ENCODE data around the gene FGF14.

Gene FGF14

GRCh38 chr13:101728021-101728420 is 673.8 kb downstream of the FGF14 start:
- DNase-seq (ENCODE audit: low spot score) = no peak

GRCh38 chr13:101727118-101727517 is 674.7 kb downstream of the FGF14 start:
- DNase-seq (ENCODE audit: low spot score) = no peak

GRCh38 chr13:101726681-101727080 is 675.2 kb downstream of the FGF14 start:
- no peak for DNase-seq (ENCODE audit: low spot score)

- no peak for DNase-seq (ENCODE audit: low spot score)
Observed at GRCh38 chr13:101718496-101718895, 683.4 kb downstream of the FGF14 start.

GRCh38 chr13:101717353-101717752 is 684.5 kb downstream of the FGF14 start:
- no peak for DNase-seq (ENCODE audit: low spot score)

GRCh38 chr13:101714195-101714594 is 687.7 kb downstream of the FGF14 start:
- no peak for DNase-seq (ENCODE audit: low spot score)

GRCh38 chr13:101712026-101712348 is 689.9 kb downstream of the FGF14 start:
- DNase-seq (ENCODE audit: low spot score) = no peak

- no peak for DNase-seq (ENCODE audit: low spot score)
Observed at GRCh38 chr13:101711307-101712025, 690.4 kb downstream of the FGF14 start.

GRCh38 chr13:101709952-101710351 is 691.9 kb downstream of the FGF14 start:
- no peak for DNase-seq (ENCODE audit: low spot score)

- DNase-seq (ENCODE audit: low spot score) = no peak
Observed at GRCh38 chr13:101708115-101708514, 693.7 kb downstream of the FGF14 start.

- DNase-seq (ENCODE audit: low spot score) = no peak
Observed at GRCh38 chr13:101707659-101708058, 694.2 kb downstream of the FGF14 start.

- no peak for DNase-seq (ENCODE audit: low spot score)
Observed at GRCh38 chr13:101706651-101707050, 695.2 kb downstream of the FGF14 start.

- DNase-seq (ENCODE audit: low spot score) = no peak
Observed at GRCh38 chr13:101703838-101704237, 698.0 kb downstream of the FGF14 start.

GRCh38 chr13:101703081-101703480 is 698.8 kb downstream of the FGF14 start:
- DNase-seq (ENCODE audit: low spot score) = no peak

GRCh38 chr13:101700598-101700997 is 701.2 kb downstream of the FGF14 start:
- no peak for DNase-seq (ENCODE audit: low spot score)

- no peak for DNase-seq (ENCODE audit: low spot score)
Observed at GRCh38 chr13:101698400-101698799, 703.4 kb downstream of the FGF14 start.

- no peak for DNase-seq (ENCODE audit: low spot score)
Observed at GRCh38 chr13:101697745-101698144, 704.1 kb downstream of the FGF14 start.

- no peak for DNase-seq (ENCODE audit: low spot score)
Observed at GRCh38 chr13:101695870-101696516, 705.9 kb downstream of the FGF14 start.

GRCh38 chr13:101691341-101691860 is 710.4 kb downstream of the FGF14 start:
- DNase-seq (ENCODE audit: low spot score) = no peak

- no peak for DNase-seq (ENCODE audit: low spot score)
Observed at GRCh38 chr13:101690871-101691270, 711.0 kb downstream of the FGF14 start.

- DNase-seq (ENCODE audit: low spot score) = no peak
Observed at GRCh38 chr13:101686003-101686402, 715.8 kb downstream of the FGF14 start.

- no peak for DNase-seq (ENCODE audit: low spot score)
Observed at GRCh38 chr13:101681834-101682233, 720.0 kb downstream of the FGF14 start.

GRCh38 chr13:101673360-101674105 is 728.3 kb downstream of the FGF14 start:
- no peak for DNase-seq (ENCODE audit: low spot score)
